ENCODE results near the gene TRABD2B. TPM values are rescaled to one million over a fixed set of nuclear protein-coding genes. Genes with fewer than 3 reads are reported as not detected.

Gene TRABD2B
- total RNA-seq, 4 donors from 2014 or later, result 0.63 to 3.1 (median 1.7) TPM

DNA sequence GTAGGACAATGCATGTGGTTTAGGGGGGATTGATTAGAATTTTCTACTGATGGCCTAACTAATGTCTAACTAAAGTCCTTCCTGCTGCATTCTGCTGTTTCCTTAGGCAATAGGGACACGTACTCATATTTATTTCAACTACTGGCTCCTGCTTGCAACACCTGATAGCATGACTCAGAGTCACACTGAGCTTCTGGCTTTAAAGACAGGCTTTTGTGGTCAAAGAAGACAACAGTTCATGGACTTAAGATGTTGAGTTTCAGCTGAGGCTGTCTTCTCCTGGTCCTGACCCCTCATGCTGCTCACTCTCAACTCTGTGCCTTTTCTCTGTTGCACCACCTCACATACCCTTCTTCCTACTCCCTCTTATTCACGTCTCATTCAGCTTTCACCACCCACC is 29.1 kb upstream of the TRABD2B start:
- 59 to 76% methylated on average over 2 of the region's 2 CpGs for WGBS, 2 donors
- DNase-seq (ENCODE audit: low spot score in 2 of 2), result peak; percentile 28 to 43
- no peak overlapping the region for H3K4me3 ChIP-seq (ENCODE audit: low read depth, poor library complexity, severe bottlenecking)
- intact Hi-C loops (cut with DNase I; ENCODE audit: low total_unique reads), result no loop called here
- TF ChIP-seq, protein P1, sequence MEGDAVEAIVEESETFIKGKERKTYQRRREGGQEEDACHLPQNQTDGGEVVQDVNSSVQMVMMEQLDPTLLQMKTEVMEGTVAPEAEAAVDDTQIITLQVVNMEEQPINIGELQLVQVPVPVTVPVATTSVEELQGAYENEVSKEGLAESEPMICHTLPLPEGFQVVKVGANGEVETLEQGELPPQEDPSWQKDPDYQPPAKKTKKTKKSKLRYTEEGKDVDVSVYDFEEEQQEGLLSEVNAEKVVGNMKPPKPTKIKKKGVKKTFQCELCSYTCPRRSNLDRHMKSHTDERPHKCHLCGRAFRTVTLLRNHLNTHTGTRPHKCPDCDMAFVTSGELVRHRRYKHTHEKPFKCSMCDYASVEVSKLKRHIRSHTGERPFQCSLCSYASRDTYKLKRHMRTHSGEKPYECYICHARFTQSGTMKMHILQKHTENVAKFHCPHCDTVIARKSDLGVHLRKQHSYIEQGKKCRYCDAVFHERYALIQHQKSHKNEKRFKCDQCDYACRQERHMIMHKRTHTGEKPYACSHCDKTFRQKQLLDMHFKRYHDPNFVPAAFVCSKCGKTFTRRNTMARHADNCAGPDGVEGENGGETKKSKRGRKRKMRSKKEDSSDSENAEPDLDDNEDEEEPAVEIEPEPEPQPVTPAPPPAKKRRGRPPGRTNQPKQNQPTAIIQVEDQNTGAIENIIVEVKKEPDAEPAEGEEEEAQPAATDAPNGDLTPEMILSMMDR (IDR thresholded peaks at IDR 0.05), result no peak
- TF ChIP-seq POLR2A (IDR thresholded peaks at IDR 0.05), result no peak

DNA sequence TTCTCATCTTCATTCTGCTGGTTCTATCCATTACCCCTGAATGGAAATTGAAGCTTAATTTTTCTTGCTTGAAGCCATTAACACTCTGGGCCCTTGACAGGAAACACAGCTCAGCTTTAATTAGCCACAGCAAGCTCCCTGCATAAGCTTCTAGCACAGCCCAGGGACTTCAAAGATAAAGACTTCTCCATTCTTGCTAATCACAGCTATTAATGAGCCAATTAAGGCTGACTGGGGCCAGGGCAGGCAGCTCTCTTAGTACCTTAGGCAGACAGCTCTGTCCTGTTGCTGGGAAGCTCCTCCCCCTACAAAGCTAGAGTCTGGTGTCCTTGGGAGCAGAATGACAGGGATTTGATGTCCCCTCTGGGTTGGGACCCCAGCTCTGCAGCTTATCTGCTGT is 27.9 kb upstream of the TRABD2B start:
- no peak for TF ChIP-seq POLR2A (IDR thresholded peaks at IDR 0.05)
- TF ChIP-seq, protein P1 (IDR thresholded peaks at IDR 0.05), result no peak
- intact Hi-C loops (cut with DNase I; ENCODE audit: low total_unique reads), result no loop called here
- DNase-seq (ENCODE audit: low spot score in 2 of 2), result peak in 1 of 2 donors; percentile 28
- no peak overlapping the region for H3K4me3 ChIP-seq (ENCODE audit: low read depth, poor library complexity, severe bottlenecking)

DNA sequence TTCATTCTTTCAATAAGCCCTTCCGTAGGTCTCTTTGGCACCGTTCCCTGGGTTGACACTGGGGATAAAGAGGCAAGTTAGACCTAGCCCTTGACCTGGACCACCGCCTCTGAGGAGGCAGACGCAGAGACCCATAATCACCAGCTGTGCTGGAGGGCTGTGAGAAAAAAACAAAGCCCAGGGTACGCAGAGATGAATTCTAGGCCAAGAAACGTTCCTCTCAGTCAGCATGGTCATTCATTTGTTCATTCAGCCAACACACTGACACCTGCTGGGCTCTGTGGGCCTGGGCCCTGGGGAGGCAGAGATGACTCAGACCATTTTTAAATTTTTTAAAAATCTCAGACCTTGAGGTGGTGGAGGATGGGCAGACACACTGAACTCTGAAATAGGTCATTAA is 26.3 kb upstream of the TRABD2B start:
- 88 to 92% methylated on average over 6 of the region's 6 CpGs for WGBS, 2 donors

DNA sequence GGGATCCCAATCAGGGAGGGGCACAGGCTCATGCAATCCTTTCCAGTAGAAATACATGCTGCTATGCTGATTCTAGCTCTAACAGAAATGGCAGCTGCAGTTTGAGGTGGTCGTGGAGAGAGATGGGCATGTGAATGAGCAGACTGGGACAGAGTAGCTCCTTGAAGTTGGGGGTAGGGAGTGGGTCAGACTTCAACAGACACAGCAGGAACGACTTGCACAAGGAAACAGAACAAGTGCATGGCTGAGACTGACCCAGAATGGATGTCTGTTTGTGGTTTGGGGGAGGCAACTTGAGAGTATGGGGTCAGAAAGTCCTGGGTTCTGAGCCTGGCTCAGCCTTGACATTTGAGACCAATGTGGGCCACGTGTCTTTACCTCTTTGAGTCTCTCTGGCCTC is 25.1 kb upstream of the TRABD2B start:
- 76 to 81% methylated on average over 3 of the region's 3 CpGs for WGBS, 2 donors
- H3K4me3 ChIP-seq (ENCODE audit: low read depth, poor library complexity, severe bottlenecking), result no peak overlapping the region
- intact Hi-C loops (cut with DNase I; ENCODE audit: low total_unique reads), result no loop called here
- TF ChIP-seq, protein P1 (IDR thresholded peaks at IDR 0.05), result no peak
- TF ChIP-seq POLR2A (IDR thresholded peaks at IDR 0.05), result no peak
- DNase-seq (ENCODE audit: low spot score in 2 of 2), result peak in 1 of 2 donors; percentile 52

More for the DNA sequence above, 26.3 kb upstream of the TRABD2B start:
- no peak overlapping the region for H3K4me3 ChIP-seq (ENCODE audit: low read depth, poor library complexity, severe bottlenecking)
- TF ChIP-seq POLR2A (IDR thresholded peaks at IDR 0.05), result no peak
- TF ChIP-seq, protein P1 (IDR thresholded peaks at IDR 0.05), result no peak
- intact Hi-C loops (cut with DNase I; ENCODE audit: low total_unique reads), result no loop called here
- peak in 1 of 2 donors; percentile 37 for DNase-seq (ENCODE audit: low spot score in 2 of 2)

DNA sequence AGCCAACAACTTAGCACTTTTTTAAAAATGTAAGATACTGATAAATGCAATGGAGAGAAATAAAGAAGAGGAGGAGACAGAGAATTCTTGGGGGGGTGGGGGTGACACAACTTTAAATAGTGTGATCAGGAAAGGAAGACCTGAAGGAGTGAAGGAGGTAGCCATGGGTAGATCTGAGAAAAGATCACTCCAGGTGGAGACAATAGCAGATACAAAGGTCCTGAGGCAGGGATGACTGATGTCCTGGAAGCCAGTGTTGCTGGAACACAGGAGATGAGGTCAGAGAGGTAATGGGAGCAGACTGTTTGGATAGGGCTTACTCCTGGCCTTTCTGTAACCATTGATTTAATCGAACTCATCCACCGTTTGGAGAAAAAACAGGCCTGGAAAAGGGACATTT is 24.6 kb upstream of the TRABD2B start:
- TF ChIP-seq, protein P1 (IDR thresholded peaks at IDR 0.05), result no peak
- TF ChIP-seq POLR2A (IDR thresholded peaks at IDR 0.05), result no peak
- no peak overlapping the region for H3K4me3 ChIP-seq (ENCODE audit: low read depth, poor library complexity, severe bottlenecking)
- intact Hi-C loops (cut with DNase I; ENCODE audit: low total_unique reads), result no loop called here
- WGBS, 2 donors, result 79 to 82% methylated on average over 2 of the region's 2 CpGs
- no peak for DNase-seq (ENCODE audit: low spot score in 2 of 2)

DNA sequence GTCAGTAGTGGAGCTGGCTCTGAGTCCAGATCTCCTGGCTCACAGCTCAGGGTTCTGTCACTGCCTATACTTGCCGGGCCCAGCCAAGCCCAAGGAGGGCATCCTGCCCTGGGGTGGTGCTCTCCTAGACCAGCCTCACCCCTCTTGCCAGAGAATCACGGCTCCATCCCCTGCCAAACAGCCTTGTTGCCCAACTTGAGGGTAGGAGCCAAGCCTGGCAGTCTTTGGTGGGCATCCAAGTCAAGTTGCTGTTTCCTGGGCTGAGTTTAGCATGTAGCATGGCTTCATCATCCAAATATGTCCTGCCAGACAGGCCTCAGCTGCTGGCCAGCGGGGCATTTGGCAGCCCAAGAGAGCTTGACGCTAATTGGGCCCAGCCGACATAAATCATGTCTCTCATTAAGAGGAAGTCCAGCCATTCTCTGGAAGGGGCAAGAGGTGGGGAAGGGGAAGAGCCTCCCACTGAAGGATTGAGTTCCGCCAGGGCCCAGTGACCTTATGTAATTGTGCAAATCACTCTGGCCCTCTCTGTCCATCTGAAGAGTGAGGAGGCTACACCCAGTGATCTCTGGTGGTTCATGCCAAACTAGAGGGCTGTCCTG is 22.6 kb upstream of the TRABD2B start:
- WGBS, 2 donors, result 48 to 65% methylated on average over 3 to 6 of the region's 6 CpGs
- H3K4me3 ChIP-seq (ENCODE audit: low read depth, poor library complexity, severe bottlenecking), result no peak overlapping the region
- intact Hi-C loops (cut with DNase I; ENCODE audit: low total_unique reads), result no loop called here
- DNase-seq (ENCODE audit: low spot score in 2 of 2), result peak; percentile 33 to 90
- TF ChIP-seq, protein P1 (IDR thresholded peaks at IDR 0.05), result no peak
- no peak for TF ChIP-seq POLR2A (IDR thresholded peaks at IDR 0.05)

Measured in lower leg skin (tissue), 4 donors.